Femur (tissue), 1 donor: ENCODE results near the gene ZNF77.
"Not testable (repeated sequence)": the region's sequence is repeated elsewhere in the genome, so short reads cannot be mapped to it uniquely, and the experiment has no call there.

Experiments used
- DNase-seq: peaks from one replicate; pipeline ENCODE4 v3.0.0-alpha.2; 2017

Gene ZNF77

GRCh38 chr19:2969104-2969504 is 24.3 kb upstream of the ZNF77 start:
- DNase-seq: peak; percentile 80

- DNase-seq: no peak
These were observed 23.2 kb upstream of the ZNF77 start for GRCh38 chr19:2967972-2968371.

DNA sequence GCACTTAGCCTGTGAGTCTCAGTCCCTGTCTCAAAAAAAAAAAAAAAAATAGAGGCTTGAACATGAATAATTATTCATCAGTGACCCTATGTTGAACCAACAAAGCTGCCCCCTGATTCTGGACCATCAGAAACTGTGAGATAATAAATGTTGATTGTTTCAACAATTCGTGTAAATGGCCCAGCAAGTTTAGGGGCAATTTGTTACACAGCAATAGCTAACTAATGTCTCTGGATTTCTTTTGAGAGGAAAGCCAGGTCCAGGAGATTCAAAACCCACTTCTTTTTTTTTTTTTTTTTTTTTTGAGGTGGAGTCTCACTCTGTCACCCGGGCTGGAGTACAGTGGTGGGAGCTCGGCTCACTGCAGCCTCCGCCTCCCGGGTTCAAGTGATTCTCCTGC is 20.1 kb upstream of the ZNF77 start:
- DNase-seq: no peak

GRCh38 chr19:2963631-2964030 is 18.9 kb upstream of the ZNF77 start:
- DNase-seq: not testable (repeated sequence)

GRCh38 chr19:2963122-2963521 is 18.4 kb upstream of the ZNF77 start:
- no peak for DNase-seq

DNA sequence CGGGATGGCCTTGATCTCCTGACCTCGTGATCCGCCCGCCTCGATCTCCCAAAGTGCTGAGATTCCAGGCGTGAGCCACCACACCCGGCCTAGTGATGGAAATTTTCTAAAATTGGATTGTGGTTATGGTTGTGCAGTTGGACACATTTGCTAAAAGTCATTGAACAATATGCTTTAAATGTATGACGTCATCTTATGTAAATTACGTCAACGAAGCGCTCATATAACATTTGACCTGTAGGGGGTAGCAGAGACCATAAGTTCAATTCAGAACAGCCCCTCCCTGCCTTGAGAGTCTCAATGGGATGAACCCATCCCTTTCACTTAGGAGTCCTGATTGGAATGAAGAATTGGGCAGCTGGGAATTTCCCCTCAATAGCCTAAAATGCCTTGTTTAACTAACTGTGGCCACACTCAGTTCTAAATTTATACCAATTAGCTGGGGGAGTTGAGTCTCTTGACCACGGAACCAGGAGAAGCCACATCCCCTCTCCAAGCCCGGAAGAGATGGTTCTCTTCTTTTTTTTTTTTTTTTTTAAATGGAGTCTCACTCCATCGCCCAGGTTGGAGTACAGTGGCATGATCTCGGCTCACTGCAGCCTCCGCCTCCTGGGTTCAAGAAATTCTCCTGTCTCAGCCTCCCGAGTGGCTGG is 17.4 kb upstream of the ZNF77 start:
- DNase-seq: peak; percentile 65

GRCh38 chr19:2960120-2960519 is 15.3 kb upstream of the ZNF77 start:
- DNase-seq: no peak

GRCh38 chr19:2957160-2957559 is 12.4 kb upstream of the ZNF77 start:
- no peak for DNase-seq

DNA sequence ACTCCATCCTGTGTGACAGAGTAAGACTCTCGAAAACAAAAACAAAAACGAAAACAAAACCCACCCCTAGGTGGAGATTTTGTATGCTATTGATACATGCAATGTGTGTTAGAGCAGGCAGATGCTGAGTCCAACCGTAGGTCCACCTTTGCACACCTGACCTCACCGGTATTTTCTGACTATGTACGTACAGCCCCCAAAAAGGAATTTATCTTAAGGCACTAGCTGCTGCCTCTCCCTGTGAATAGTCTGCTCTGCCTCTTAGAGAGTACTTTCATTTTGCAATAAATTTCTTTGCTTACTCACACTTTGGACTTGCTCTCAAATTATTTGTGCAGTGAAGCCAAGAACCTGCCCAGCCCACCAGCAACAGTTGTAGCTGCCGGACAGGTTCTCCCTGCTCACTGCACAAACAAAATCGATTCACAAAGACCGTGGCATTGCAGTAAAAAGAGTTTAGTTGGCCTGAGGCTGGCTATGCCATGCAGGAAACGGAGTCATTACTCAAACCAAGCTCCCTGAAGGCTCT is 8.2 kb upstream of the ZNF77 start:
- DNase-seq: no peak

DNA sequence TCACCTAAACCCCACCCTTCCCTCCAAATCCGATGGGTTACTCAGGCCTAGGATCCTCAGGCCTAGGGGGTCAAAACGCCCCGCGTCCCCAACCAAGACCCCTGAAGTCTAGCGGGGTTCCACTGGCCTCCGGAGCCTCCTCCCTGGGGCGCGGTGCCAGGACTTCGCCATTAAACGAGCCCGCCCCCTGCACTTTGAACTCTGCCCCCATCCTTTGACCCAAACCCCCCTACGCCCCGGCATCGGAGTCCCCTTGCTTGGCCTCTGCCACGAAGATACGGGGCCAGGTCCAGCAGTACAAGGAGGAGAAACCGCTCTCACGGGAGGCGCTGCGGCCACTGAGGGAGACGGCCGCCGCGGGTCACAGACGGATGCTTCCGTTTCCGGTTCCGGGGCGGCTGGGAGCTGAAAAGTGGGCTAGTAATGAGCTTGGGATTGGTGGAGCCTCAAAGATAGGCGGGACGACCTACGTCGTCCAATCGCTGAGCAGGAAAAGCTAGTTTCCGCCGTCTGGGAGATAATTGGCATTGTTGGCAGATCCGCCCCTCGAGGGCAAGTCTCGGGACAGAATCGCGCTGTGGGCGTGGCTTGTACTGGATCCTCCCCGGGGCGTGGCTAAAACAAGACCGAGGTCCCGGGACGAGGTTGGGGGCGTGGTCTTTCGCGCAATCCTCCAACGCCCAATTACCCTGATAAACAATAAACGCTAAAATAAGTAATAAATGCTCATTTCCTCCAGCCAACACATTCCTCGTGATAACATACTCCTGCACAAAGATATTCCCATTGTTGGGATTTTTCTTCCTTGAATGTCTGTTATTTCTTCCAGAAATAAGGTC is 5.7 kb upstream of the ZNF77 start:
- DNase-seq: peak; percentile 100

DNA sequence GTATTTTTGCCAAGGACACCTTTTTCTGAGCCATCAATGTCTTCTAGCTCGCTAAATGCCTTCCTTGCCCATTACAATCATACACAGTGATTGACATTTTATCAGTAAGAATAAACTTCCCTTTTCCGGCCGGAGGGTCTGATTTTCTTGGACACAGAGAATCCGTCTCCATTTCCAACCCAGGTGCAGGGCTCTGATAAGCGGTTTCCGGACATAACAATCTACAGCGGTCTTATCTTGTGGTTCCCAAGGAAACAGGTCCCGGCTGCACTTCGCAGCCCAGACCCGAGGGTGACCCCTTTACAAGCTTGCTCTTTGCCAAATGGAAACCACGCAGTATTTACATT is 5.1 kb upstream of the ZNF77 start:
- no peak for DNase-seq

- no peak for DNase-seq
These were observed 909 bp upstream of the ZNF77 start for GRCh38 chr19:2945575-2946184.

GRCh38 chr19:2944403-2944774 is 382 bp downstream of the ZNF77 start:
- no peak for DNase-seq

GRCh38 chr19:2942928-2943640 is 1.7 kb downstream of the ZNF77 start:
- DNase-seq: no peak

- DNase-seq: not testable (repeated sequence)
These were observed 8.9 kb downstream of the ZNF77 start for GRCh38 chr19:2935863-2936262.

GRCh38 chr19:2933490-2933910 is 11.3 kb downstream of the ZNF77 start:
- no peak for DNase-seq

- DNase-seq: no peak
These were observed 17.7 kb downstream of the ZNF77 start for GRCh38 chr19:2927032-2927430.

- DNase-seq: no peak
These were observed 18.3 kb downstream of the ZNF77 start for GRCh38 chr19:2926341-2927031.

GRCh38 chr19:2923510-2923909 is 21.3 kb downstream of the ZNF77 start:
- DNase-seq: no peak

DNA sequence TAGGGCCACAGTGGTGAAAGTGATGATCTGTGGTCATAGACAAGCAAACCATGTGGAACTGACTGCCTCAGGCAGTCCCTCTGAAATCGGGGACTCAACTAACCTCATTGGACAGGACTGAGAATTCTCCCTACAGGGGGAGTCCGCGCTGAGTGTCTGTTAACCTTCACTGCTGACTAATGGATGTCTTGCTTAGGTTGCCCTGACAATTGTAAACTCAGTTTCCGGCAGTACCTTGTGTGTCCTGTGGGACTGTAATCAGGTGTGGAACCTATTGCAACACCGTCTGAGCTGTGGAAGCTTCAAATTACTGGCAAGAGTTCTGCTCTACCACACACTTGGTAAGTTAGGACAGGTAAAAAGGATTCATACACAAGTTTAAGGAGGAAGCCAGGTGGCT is 21.8 kb downstream of the ZNF77 start:
- no peak for DNase-seq

DNA sequence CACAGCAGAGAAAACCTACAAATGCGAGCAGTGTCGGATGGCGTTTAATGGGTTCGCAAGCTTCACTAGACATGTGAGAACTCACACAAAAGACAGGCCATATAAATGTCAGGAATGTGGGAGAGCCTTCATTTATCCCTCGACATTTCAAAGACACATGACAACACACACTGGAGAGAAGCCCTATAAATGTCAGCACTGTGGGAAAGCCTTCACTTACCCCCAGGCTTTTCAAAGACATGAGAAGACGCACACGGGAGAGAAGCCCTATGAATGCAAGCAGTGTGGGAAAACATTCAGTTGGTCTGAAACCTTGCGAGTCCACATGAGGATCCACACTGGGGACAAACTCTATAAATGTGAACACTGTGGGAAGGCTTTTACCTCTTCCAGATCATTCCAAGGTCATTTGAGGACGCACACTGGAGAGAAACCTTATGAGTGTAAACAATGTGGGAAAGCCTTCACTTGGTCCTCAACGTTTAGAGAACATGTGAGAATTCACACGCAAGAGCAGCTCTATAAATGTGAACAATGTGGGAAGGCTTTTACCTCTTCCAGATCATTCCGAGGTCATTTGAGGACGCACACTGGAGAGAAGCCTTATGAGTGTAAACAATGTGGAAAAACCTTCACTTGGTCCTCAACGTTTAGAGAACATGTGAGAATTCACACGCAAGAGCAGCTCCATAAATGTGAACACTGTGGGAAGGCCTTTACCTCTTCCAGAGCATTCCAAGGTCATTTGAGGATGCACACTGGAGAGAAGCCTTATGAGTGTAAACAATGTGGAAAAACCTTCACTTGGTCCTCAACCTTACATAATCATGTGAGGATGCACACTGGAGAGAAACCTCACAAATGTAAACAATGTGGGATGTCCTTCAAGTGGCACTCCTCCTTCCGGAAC is 27.2 kb downstream of the ZNF77 start:
- no peak for DNase-seq

- DNase-seq: no peak
These were observed 32.5 kb downstream of the ZNF77 start for GRCh38 chr19:2912306-2912705.
